ENCODE data around the gene DNAH14. TPM values are rescaled to one million over a fixed set of nuclear protein-coding genes. Genes with fewer than 3 reads are reported as not detected.

DNAH14 gene
- total and polyA plus RNA-seq, 2 donors (not counting 3 experiments of a cell fraction or from before 2014, with no cell fraction given): 1.5 to 7.1 TPM

GRCh38 chr1:225426395-225427234 is 497.1 kb downstream of the DNAH14 start:
- intact Hi-C loops (cut with micrococcal nuclease): loop anchor here (5.0 kb wide), 3 partner anchors 109 to 1594 kb away; partner anchors contain the start of gene H3-3A
- Histone ChIP-seq H3K4me3 (replicated peaks in 1 of 3; ENCODE audit: insufficient read depth in 1 of 3, low read depth in 1 of 3, low read length in 3 of 3) (peak overlapping the region; percentile 37 to 79 (median 68)), H3K4me2 (ENCODE audit: insufficient read depth, low read length) (peak overlapping the region; percentile 91), H3K36me3 (ENCODE audit: control insufficient read depth in 2 of 2, extremely low read depth in 1 of 2, insufficient read depth in 2 of 2, low read length in 2 of 2) (no peaks in the 10 kb centered on the region), H3K9me1 (replicated peaks; ENCODE audit: control insufficient read depth, extremely low read depth, insufficient read depth, low read length) (no peaks in the 10 kb centered on the region), H3K79me2 (ENCODE audit: control insufficient read depth, insufficient read depth, low read length) (peaks cover 60% of the 10 kb centered on the region), H3K9ac (replicated peaks; ENCODE audit: extremely low read depth, insufficient read depth, low read length) (peak overlapping the region; percentile 50), H4K20me1 (replicated peaks; ENCODE audit: control insufficient read depth, extremely low read depth, insufficient read depth, low read length) (peaks cover 4% of the 10 kb centered on the region), H3K9me3 (replicated peaks; ENCODE audit: control insufficient read depth, insufficient read depth, low read length) (no peaks in the 10 kb centered on the region), H3K27ac (ENCODE audit: insufficient read depth, low read depth, low read length) (peak overlapping the region; percentile 48), H2AFZ (ENCODE audit: low read depth, low read length) (no peak overlapping the region), H3K4me1 (ENCODE audit: control insufficient read depth, extremely low read depth, insufficient read depth, low read length) (peaks cover 53% of the 10 kb centered on the region), H3K27me3 (ENCODE audit: control insufficient read depth in 2 of 2, insufficient read depth in 2 of 2, low read length in 2 of 2) (no peaks in the 10 kb centered on the region)
- ChIA-PET POLR2A (interaction anchor here (1.2 kb wide), 1 partner anchor 18 kb away, joined by 3 read pairs; no protein-coding TSS in a partner anchor), CTCF (interaction anchor here (0.9 to 4.8 kb wide), 2 partner anchors 14 to 16 kb away, joined by 3 to 31 read pairs; no protein-coding TSS in a partner anchor)
- DNase-seq (ENCODE audit: low read depth, low spot score): peak; percentile 50
- no peak for FAIRE-seq
- BruUV-seq (replicated peaks): no TSS peak
- TF ChIP-seq JUN (IDR thresholded peaks at IDR 0.05; ENCODE audit: borderline replicate concordance, insufficient read depth, insufficient read length, low read depth) (no peak), POLR2AphosphoS5 (IDR thresholded peaks at IDR 0.05; ENCODE audit: insufficient read depth, low read depth, low read length) (no peak), POLR2A (IDR thresholded peaks at IDR 0.05; ENCODE audit: low read depth, low read length) (no peak), EZH2 (IDR thresholded peaks at IDR 0.05; ENCODE audit: borderline replicate concordance, low read depth, low read length, severe bottlenecking) (no peak), MYC (IDR thresholded peaks at IDR 0.05; ENCODE audit: low read depth, low read length) (no peak), FOS (IDR thresholded peaks at IDR 0.05; ENCODE audit: borderline replicate concordance, insufficient read depth, low read length) (no peak), GATA2 (IDR thresholded peaks at IDR 0.05; ENCODE audit: insufficient read depth, insufficient read length, low read depth, low read length) (no peak), CTCF (IDR thresholded peaks at IDR 0.05; ENCODE audit: extremely low read depth in 1 of 2, insufficient read depth in 1 of 2, low read depth in 1 of 2, low read length in 2 of 2) (no peak), MAX (IDR thresholded peaks at IDR 0.05; ENCODE audit: insufficient read depth, insufficient read length) (no peak)
- dilution Hi-C loops (cut with MboI; ENCODE audit: extremely low pct_ligation_motif_present, low sequenced_read_pairs): no loop called here

All from endothelial cell of umbilical vein (primary cell).